DMS79 treated with DMSO at 0.1 percent for 48 hours (cell line): Measurements from ENCODE around the gene POU6F2.
A peak's percentile ranks its signal among the peaks of the same experiment; 100 is the strongest.
"Not testable (repeated sequence)": the region's sequence is repeated elsewhere in the genome, so short reads cannot be mapped to it uniquely, and the experiment has no call there.

Experiments
- DNase-seq: peaks from one replicate; lab custom pipeline; 2025; lab: John Stamatoyannopoulos, UW

POU6F2 gene

DNA sequence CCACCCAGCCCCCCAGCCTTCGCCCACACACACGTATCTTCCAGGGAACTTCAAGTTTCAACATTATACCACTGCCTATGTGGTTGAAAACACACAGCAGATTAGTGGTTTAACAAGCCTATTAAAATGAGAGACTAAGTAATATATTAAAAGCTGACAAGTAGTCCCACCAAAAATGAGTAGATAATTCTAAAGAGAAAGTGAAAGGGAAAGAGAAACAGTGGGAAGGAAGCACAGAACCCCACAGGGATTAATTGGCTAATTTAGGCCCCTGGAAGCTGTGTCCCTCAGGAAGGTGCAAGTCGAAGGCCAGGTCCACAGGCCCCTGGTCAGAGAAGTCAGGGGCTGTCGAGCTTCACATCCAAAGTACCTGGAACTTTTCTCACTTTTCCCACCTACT is 378.0 kb downstream of the POU6F2 start:
- no peak for DNase-seq

DNA sequence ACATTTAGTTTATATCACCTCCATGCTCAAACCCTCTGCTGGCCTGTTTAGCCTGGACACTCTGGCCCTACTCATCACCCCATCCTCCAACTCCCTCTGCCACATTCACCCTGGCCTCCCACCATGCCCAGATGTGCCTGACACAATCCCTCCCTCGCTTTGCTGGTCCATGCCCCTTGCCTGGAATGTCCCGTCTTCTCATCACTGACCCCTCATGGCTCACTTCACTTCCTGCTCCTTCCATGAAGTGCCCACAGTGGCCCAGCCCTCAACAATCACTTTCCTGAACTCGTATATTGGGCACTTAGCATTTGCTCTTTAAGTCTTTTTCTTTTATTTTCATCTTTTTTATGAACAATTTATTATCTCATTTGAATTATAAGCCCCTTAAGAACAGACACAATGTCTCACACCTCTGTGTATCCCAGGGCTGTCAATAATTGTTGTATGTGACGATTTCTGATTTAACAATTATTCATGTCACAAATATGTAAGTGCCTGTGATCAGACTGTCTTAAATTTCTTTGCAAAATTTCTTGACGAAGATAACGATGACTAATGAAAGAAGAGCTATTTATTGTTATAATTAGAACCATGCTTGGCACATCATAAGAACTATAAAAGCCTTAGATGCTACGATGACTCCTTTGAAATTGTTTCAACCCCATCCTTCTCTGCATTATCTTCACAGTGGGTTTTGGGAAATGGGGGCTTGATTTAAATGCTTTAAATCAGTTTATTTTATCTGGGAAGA is 378.6 kb downstream of the POU6F2 start:
- DNase-seq, result no peak

DNA sequence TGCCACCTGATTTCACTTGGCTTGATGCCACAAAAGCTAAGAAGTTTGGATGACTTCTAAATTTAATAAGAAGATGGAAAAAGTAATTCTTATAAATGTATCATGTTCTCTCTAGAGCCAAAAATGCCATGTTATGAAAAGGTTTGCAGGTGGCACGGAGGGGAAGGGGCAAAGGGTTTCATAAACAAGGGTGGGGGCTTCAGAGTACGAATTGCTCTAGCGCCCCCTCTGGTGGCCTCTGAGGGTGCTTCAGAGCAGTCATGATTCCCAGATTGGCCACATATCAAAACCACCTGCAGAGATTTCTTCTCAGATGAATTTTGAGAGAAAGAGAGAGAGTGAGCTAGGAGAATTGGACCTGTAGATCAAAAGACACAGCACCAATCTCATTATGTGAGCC is 379.9 kb downstream of the POU6F2 start:
- DNase-seq, result no peak

DNA sequence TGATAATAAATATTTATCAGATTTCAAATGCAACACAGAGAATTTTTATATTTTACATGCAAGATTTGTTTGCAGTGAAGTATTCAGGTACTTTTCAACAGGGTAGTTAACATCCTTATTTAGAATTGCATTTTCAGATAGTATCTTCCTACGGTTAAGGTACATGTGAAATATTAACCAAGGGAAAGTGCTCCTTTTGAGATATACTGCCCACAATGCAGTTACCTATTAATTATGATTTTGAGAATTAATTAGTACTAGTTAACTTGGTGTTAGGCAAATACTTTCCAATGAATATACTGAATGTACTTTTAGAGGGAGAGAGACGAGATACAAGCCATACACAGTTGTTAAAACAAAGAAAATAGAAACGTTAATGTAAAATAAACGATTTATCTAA is 382.3 kb downstream of the POU6F2 start:
- DNase-seq, result no peak

DNA sequence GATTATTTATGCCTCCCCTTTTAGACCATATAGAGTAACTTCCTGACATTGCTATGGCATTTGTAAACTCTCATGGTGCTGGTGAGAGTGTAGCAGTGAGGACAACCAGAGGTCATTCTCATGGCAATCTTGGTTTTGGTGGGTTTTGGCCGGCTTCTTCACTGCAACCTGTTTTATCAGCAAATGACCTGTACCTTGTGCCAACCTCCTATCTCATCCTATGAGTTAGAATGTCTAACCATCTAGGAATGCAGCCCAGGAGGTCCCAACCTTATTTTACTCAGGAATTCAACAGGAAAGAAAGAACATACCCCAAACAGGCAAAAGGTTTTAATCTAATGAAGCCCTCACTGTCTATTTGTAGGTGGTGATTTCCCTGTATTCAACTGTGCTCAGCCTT is 383.1 kb downstream of the POU6F2 start:
- DNase-seq, result no peak

DNA sequence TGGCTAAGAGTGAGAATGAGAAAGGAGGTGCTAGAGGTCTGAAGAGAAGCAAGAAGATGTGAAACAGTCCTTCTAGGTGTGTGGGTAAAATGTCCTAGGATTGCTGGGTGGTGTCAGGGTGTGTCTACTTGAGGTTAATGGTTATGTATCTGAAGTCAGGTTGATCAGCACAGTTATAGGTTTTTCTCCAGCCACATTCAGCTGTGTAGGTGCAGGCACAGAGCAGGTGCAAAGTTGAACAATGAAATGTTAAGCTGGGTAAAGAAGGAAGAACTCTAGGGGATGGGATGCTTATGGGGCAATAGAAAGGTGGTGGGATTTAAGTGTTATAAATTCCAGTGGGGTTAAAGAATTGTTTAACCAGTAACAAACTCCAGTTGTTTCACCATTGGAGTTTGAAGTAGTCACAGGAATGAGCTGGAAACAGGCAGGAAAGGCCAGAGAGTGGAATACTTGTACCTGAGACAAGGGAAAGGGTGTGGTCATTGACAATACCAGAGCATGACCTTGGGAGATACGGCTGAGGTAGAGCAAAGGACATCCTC is 388.1 kb downstream of the POU6F2 start:
- no peak for DNase-seq

DNA sequence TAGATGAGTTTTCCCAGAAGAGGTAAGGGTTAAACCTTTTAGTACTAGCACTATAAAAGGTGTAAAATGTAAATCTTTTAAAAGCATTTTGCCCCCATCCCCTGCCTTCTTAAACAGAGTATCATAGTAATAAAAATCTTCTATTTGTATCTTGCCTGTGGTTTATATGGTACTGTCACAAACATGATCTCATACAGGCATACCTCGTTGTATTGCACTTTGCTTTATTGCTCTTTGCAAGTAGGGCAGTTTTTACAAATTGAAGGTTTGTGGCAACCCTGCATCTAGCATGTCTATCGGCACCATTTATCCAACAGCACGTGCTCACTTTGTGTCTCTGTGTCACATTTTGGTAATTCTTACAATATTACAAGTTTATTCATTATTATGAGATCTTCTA is 389.7 kb downstream of the POU6F2 start:
- DNase-seq, result no peak

DNA sequence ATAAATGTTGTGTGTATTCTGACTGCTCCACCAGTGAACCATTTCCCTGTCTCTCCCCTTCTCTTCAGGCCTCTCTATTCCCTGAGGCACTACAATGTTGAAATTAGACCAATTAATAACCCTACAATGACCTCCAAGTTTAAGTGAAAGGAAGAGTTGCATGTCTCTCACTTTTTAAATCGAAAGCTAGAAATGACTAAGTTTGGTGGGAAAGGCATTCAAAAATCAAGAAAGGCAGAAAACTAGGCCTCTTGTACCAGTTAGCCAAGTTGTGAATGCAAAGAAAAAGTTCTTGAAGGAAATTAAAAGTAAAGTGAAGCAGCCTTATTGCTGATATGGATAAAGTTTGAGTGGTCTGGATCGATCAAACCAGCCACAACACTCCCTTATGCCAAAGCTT is 390.2 kb downstream of the POU6F2 start:
- DNase-seq, result no peak

DNA sequence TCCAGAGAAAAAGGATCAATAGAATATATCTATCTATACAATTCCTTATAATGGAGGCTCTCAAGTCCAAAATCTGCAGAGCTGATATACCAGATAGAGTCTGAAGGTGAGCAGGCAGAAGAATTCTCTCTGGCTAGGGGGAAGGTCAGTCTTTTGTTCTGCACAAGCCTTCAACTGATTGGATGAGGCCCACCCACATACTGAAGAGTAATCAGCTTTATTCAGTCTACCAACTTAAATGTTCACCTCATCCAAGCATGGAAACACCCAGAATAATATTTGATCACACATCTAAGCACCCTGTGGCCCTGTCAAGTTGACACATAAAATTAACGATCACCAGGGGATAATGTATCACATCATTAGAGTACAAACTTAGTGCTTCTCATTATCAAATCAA is 394.7 kb downstream of the POU6F2 start:
- DNase-seq, result no peak

DNA sequence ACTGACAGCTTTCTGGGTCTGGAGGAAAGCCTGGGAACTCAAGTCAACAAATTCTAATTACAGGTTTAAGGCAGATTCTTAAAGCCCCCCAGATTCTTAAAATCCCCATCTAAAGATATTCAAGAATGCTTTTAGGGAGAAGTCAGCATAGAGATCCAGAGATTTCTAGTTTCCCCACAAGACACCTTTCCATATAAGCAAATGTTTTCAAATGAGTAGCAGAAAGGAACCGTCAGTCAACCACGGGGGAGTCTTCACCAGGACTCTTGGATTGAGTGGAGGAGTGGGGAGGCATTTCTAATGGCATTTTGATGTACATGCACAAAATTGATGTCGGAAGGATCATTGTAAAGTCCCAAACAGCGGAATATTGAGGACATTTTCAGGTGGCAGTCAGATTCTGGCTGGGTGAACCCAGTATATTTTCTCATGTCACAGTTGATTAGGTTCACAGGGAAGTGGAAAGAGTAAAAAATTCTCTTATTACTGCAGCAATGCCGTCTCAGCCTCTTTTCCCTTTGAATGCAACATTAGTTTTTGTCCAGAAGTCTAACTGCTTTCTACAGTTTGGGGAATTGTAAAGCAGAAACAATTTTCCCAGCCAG is 396.8 kb downstream of the POU6F2 start:
- DNase-seq, result no peak

DNA sequence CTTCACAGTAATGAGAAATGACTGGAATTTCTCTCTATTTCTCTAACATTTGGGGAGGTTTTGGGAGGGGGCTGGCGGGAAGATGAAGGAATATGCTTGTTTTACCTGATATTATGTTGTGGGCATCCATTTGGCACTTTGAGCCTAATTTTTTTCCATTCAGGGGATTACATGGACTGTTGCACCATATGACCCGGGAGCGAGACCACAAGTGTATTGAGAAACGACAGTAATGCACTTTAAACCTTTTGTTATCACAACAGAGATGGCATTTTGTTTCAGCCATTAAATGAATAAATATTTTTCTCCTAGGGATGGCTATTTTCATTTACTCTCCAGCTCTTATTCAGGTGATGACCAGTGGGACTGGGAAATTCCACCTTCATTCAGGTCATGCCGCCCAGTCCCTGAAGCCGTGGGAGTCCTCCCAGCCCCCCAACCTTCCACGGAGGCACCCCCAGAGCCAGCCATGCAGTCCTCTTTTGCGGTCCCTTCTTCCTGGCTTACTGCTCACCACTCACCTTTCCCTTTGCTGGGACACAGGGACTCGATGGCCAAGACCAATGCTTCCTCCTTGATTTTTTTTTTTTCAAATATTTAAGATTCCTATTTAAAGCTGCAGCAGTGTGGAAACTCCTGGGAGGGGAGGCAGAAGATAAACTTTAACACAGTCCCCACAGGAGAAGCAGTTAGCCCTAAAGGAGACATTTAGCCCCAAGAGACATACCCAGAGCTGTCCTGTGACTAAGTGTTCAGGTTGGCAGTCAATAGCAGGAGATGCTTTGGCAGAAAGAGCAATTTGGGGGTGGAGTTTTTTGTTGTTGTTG is 397.6 kb downstream of the POU6F2 start:
- DNase-seq, result no peak

DNA sequence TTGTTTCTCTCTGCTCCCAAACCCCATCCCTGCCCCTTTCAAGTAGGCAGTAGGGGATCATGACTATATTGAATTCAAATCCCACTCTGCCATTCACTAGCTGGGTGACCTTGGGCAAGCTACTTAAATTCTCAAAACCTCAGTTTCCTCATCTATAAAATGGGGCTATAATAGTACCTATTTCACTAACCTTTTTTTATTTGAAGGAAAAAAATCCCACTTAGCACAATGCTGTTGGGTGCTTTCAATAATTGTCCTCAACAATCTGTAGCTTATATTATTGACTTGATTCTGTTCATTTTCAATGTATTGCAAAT is 398.1 kb downstream of the POU6F2 start:
- DNase-seq, result no peak

DNA sequence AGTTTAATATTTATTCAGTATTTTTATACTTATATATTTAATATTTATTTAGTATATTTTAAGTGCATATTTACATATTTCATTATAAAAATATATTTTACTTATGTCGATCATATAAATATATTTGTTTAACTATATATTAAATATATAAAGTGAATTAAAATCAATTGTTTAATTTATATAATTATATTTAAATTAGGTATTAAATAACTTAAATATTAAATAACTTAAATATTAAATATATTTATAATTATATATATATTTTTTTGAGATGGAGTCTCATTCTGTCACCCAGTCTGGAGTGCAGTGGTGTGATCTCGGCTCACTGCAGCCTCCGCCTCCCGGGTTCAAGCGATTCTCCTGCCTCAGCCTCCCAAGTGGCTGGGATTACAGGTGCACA is 399.2 kb downstream of the POU6F2 start:
- not testable (repeated sequence) for DNase-seq

DNA sequence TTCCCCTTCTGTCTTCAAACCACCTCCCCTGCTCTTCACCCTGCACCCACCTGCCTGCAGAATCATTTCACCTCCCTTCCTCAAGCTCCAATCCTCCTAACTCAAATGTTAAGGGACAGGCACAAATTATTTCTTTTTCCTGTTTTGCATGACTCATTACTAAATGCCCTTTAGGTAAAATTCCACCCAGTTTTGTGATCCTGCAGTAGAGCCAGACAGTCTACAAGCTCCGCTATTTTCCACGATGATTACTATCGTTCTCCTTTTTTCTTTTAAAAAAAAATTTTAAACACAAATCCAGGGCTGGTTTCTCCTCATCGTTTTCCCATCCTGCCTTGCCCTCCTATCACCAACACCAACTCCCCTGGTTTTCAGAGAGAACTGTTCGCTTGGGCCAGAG is 401.7 kb downstream of the POU6F2 start:
- no peak for DNase-seq

DNA sequence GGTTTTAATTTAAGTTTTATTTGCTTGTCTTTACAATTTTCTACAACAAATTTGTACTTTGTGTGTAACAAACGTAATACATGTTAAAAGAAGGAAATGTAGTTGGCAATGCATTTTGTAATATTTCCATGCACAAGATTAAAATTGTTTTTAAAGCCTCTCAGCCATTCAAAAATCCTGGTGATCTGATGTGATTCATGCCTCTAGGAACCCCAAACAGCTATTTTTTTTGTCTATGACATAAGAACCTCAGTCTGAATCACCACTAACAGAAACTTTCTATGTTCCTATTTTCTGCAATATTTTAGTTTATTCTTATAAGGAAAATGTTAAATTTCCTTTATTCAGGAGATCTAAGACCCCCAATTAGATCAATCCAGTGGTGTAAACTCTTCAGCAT is 405.4 kb downstream of the POU6F2 start:
- no peak for DNase-seq

DNA sequence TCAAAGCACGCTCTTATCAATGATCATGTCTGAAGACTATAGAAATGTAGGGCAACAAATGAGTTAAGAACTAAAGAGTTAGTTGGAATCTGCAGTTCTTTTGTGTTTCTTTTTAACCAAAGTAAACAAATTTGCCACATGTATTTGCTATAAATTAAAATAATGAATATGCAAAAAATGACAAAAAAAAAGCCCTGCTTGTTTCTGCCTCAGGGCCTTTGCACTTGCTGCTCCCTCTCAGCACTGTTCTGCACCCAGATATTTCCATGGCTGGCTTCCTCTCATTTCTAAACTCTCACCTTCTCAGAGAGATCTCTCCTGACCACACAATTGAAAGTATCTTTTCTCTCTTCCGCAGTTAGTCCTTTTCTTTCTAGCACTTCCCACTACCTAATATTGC is 406.7 kb downstream of the POU6F2 start:
- DNase-seq, result no peak

DNA sequence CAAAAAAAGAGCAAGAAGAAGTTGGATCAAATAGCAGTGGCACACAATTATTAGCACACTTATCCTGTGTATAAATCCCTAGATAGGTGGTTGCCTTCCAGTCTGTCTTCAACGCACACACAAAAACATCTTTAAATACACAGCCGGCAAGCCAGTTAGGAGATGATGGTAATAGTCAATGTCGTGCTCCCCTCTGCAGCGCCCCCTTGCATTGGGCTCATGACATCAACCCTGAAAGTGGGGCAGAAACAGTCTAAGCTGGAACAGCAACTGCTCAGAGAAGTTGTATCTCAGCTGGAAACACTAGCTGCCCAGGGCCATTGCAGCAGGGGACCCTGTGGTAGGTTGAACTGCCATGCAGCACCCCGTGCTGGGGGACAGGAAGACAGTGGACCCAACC is 409.0 kb downstream of the POU6F2 start:
- DNase-seq, result no peak

DNA sequence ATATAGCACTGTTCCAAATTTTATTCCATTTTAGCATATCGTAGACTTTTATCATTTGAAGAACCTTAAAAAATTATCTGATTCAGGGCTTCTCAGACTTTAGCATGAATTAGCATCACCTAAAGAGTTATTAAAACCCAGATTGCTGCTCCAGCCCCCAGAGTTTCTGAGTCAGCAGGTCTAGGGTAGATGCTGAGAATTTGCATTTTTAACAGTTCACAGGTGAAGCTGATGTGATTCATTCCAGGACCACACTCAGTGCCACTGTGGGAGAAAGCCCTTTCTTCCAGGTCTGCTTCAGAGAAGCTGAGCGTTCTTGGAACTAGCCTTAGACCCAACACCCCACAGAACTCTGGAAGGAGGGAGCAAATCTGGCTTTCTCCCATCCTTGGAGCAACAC is 414.4 kb downstream of the POU6F2 start:
- no peak for DNase-seq

DNA sequence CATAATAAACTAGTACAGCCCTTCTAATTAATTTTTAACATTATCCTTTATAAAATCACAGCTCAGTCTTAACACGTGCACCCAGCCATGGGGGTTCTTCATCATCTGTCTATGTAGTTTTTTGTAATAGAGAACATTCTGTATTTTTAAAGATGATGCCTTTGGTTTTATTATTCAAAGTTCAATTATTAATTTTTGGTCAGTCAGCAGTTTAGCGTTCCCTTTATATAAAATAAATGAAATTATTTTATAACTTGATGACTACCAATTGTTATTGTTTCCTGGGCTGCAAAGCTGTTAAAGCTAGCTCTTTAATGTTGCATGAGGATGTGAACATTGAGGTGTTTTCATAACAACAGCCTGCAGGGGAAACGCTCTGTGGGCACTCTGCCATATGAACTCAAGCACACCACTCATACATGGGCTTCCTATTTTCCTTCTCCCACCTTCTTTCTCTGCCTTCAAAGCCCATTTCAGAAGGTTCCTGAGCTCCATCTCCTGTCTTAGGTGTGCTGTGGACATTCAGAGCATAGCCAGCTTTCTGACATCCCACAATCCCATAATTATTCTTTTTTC is 416.5 kb downstream of the POU6F2 start:
- DNase-seq, result peak; percentile 53

DNA sequence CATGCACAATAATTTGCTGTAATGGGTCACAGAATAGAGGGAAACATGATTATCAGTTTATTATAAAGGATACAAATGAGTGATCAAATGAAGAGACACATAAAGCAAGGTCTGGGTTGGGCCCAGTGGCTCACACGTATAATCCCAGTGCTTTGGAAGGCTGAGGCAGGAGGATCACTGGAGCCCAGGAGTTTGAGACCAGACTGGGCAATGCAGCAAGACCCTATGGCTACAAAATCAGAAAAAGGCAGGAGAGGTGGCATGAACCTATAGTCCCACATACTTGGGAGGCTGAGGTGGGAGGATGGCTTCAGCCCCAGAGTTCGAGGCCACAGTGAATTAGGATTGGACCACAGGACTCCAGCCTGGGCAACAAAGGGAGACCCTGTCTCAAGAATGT is 421.7 kb downstream of the POU6F2 start:
- no peak for DNase-seq

DNA sequence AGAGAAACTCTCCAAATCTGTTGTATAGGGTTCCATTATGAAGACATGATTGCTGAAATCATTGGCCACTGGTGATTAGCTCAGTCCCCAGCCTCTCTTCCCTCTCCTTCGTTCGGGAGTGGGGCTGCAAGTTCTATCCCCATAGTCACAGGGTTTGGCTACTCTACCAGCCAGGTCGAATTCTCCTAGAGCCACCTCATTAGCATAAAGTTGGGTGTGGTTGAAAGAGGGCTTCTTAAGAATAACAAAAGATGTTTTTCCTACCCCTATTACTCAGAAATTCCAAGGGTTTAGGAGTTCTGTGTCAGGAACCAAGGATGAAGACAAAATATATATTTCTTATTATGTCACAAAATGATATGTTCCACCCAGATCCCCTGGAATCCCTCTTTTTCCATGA is 422.3 kb downstream of the POU6F2 start:
- no peak for DNase-seq

DNA sequence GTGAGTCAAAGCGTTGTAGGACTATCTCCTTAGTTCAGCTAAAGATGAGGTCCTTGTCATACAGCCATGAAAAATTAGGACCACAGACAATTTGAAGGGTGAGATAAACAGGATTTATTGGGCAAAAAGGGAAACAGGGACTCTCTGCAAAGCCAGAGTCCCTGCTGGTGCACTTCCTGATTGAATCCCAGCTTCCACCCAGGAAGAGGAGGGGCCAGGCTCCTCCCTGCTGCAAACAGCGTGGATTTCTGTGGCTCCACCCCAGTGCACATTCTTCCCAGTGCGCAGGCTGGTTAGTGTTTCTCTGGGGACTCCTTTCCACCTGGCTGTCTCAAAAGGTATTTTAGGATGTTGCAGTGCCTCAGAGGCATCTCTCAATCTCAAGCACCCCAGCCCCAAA is 423.1 kb downstream of the POU6F2 start:
- no peak for DNase-seq

DNA sequence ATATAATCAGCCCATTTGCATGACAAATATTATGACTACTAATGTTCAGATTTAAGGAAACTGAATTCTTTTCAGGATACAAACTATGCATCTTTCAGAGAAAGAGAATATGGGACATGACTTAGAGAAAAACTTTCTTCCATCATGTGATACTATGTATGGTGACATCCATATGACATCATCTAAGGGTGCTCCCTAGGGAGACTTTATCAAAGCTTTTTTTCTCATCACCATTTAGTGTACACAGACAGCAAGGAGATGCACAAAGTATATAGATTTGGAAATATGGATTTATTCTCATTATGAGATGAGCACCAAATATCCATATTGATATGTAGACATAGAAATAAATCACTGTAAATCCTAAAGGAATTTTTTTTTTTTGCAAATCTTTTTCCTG is 424.3 kb downstream of the POU6F2 start:
- DNase-seq, result no peak
